GM23338 (cell line): ENCODE measurements around the gene SF3A1. TPM values are rescaled to one million over a fixed set of nuclear protein-coding genes. Genes with fewer than 3 reads are reported as not detected.

Experiments
- ATAC-seq: fragments of 200-7000 bp; cut with Tn5 transposase; 3 replicates; pipeline ENCODE4 v1.9.1; 2020
- DNase-seq: peaks from one replicate; pipeline ENCODE4 v3.0.0-alpha.2; 2015; ENCODE audit warnings: low spot score
- H2AFZ ChIP-seq: fragments of 200-600 bp; sonication (generic); 2 replicates; pipeline ENCODE4 v1.8.0; 2016; ENCODE audit warnings: antibody characterized with exemption, mild to moderate bottlenecking, moderate library complexity
- H3F3A ChIP-seq: fragments of 200-600 bp; sonication (generic); replicated peaks from 2 replicates; pipeline ENCODE4 v1.8.0; 2017; ENCODE audit warnings: antibody characterized with exemption, mixed run types, low read depth
- H3K27ac ChIP-seq: fragments of 200-600 bp; sonication (generic); 2 replicates; pipeline ENCODE4 v1.6.1; 2016; ENCODE audit warnings: low read depth
- H3K27me3 ChIP-seq: fragments of 200-600 bp; sonication (generic); 2 replicates; pipeline ENCODE4 v1.8.0; 2016; ENCODE audit warnings: mild to moderate bottlenecking, mixed run types, moderate library complexity; ENCODE audit not compliant: insufficient read depth
- H3K36me3 ChIP-seq: fragments of 200-600 bp; sonication (generic); 2 replicates; pipeline ENCODE4 v1.8.0; 2016; ENCODE audit warnings: mild to moderate bottlenecking; ENCODE audit not compliant: insufficient read depth
- H3K4me1 ChIP-seq: fragments of 200-600 bp; sonication (generic); 2 replicates; pipeline ENCODE4 v1.8.0; 2016; ENCODE audit warnings: mild to moderate bottlenecking, moderate library complexity; ENCODE audit not compliant: insufficient read depth
- H3K4me2 ChIP-seq: fragments of 200-600 bp; sonication (generic); 2 replicates; pipeline ENCODE4 v1.7.1; 2017; ENCODE audit warnings: mixed run types
- H3K4me3 ChIP-seq: fragments of 200-600 bp; sonication (generic); 2 replicates; pipeline ENCODE4 v1.6.1; 2016; ENCODE audit warnings: mixed run types
- H3K79me2 ChIP-seq: fragments of 200-600 bp; sonication (generic); replicated peaks from 2 replicates; pipeline ENCODE4 v1.8.0; 2017; ENCODE audit warnings: mild to moderate bottlenecking; ENCODE audit not compliant: insufficient read depth
- H3K9me2 ChIP-seq: fragments of 200-600 bp; sonication (generic); 2 replicates; pipeline ENCODE4 v1.8.0; 2017; ENCODE audit not compliant: insufficient read depth
- H4K20me1 ChIP-seq: fragments of 200-600 bp; sonication (generic); replicated peaks from 2 replicates; pipeline ENCODE4 v1.8.0; 2017; ENCODE audit warnings: mild to moderate bottlenecking; ENCODE audit not compliant: insufficient read depth
- H3K27ac Mint-ChIP-seq: 2 replicates; pipeline ENCODE4 v1.8.0; 2020; ENCODE audit warnings: inconsistent platforms, mild to moderate bottlenecking, moderate library complexity, mixed read lengths
- H3K27me3 Mint-ChIP-seq: 3 replicates; pipeline ENCODE4 v1.8.0; 2022; ENCODE audit warnings: low read depth, mild to moderate bottlenecking, moderate library complexity, mixed read lengths, inconsistent platforms; ENCODE audit not compliant: insufficient read depth, poor library complexity
- H3K36me3 Mint-ChIP-seq: 3 replicates; pipeline ENCODE4 v1.8.0; 2021; ENCODE audit warnings: low read depth, mild to moderate bottlenecking, inconsistent platforms, moderate library complexity, mixed read lengths
- H3K4me1 Mint-ChIP-seq: 3 replicates; pipeline ENCODE4 v1.8.0; 2020; ENCODE audit warnings: mild to moderate bottlenecking, inconsistent platforms, mixed read lengths
- H3K4me3 Mint-ChIP-seq: 3 replicates; pipeline ENCODE4 v1.8.0; 2021; ENCODE audit warnings: moderate library complexity, mild to moderate bottlenecking, inconsistent platforms, mixed read lengths
- H3K9me3 Mint-ChIP-seq: 3 replicates; pipeline ENCODE4 v1.8.0; 2020; ENCODE audit warnings: moderate library complexity, mild to moderate bottlenecking, inconsistent platforms, mixed read lengths
- CREB1 ChIP-seq: fragments of 250-450 bp; sonication (Bioruptor Pico); IDR thresholded peaks from 2 replicates; pipeline ENCODE4 v1.5.0; 2020; ENCODE audit warnings: low read depth, mild to moderate bottlenecking, moderate library complexity
- EZH2 ChIP-seq: fragments of 200-600 bp; sonication (generic); IDR thresholded peaks from one replicate; pipeline ENCODE4 v1.8.0; 2017; ENCODE audit warnings: antibody characterized with exemption, mild to moderate bottlenecking, low read depth; ENCODE audit not compliant: unreplicated experiment
- EZH2phosphoT487 ChIP-seq: fragments of 200-600 bp; sonication (generic); IDR thresholded peaks from one replicate; pipeline ENCODE4 v1.8.1; 2018; ENCODE audit warnings: antibody characterized with exemption; ENCODE audit not compliant: unreplicated experiment
- JUNB ChIP-seq: IDR thresholded peaks from one replicate; pipeline ENCODE4 v1.6.1; 2016; ENCODE audit warnings: antibody characterized with exemption; ENCODE audit not compliant: unreplicated experiment
- NANOG ChIP-seq: IDR thresholded peaks from 2 replicates; pipeline ENCODE4 v1.6.1; 2016; ENCODE audit warnings: antibody characterized with exemption, borderline replicate concordance
- POLR2AphosphoS5 ChIP-seq: IDR thresholded peaks from 2 replicates; pipeline ENCODE4 v1.6.1; 2016; ENCODE audit warnings: antibody characterized with exemption, low read depth
- STAT1 ChIP-seq: IDR thresholded peaks from one replicate; pipeline ENCODE4 v1.6.1; 2016; ENCODE audit warnings: antibody characterized with exemption; ENCODE audit not compliant: unreplicated experiment
- ZNF114 ChIP-seq: fragments of 250-450 bp; sonication (Bioruptor Pico); IDR thresholded peaks from 2 replicates; pipeline ENCODE4 v1.5.0; 2020; ENCODE audit warnings: mild to moderate bottlenecking, moderate library complexity
- ZNF331 ChIP-seq: fragments of 250-450 bp; sonication (Bioruptor Pico); IDR thresholded peaks from 2 replicates; pipeline ENCODE4 v1.5.0; 2020; ENCODE audit warnings: low read depth, mild to moderate bottlenecking, moderate library complexity
- polyA plus RNA-seq: library from polyadenylated mRNA; unstranded; fragments of >200 nt; fragmentation: Nextera tagmentation; extraction: Ambion mirVana; gene quantifications from 2 replicates; pipeline ENCODE4 v1.2.1, GENCODE V29; 2016
- total RNA-seq: library from RNA; depleted of rRNA; stranded (reverse); fragments of >200 nt; shearing (Covaris generic); gene quantifications from 2 replicates; pipeline ENCODE4 v1.2.3, GENCODE V29; 2014
- TF ChIP-seq, protein P1 (sequence below): IDR thresholded peaks from 2 replicates; pipeline ENCODE4 v1.6.1; 2016; ENCODE audit warnings: antibody characterized with exemption
- TF ChIP-seq, protein P2 (sequence below), 2 experiments: fragments of 200-600 bp in 1 of 2; sonication (generic) in 1 of 2; conservative IDR thresholded peaks; 2 replicates each; pipeline versions ENCODE4 v1.5.1 to v1.6.1; 2016 to 2017; ENCODE audit warnings: antibody characterized with exemption in 2 of 2, low read depth in 2 of 2, mild to moderate bottlenecking in 2 of 2, moderate library complexity in 1 of 2
- TF ChIP-seq, protein P3 (sequence below): fragments of 250-450 bp; sonication (Bioruptor Pico); IDR thresholded peaks from 2 replicates; pipeline ENCODE4 v1.5.0; 2020; ENCODE audit warnings: mild to moderate bottlenecking, moderate library complexity

Gene SF3A1
- total and polyA plus RNA-seq, 2 experiments from 2014 or later = 107 to 108 TPM

GRCh38 chr22:30386608-30386959, 29.9 kb upstream of the SF3A1 start:
- H3K4me1 ChIP-seq = peaks cover 5% of the 10 kb centered on the region
- Mint-ChIP-seq H3K27ac (peak overlapping the region; percentile 59; the same call in 1 of the 2 replicates), H3K27me3 (peaks cover 9% of the 10 kb centered on the region), H3K9me3 (peaks cover 16% of the 10 kb centered on the region), H3K36me3 (peaks cover 10% of the 10 kb centered on the region), H3K4me3 (peak overlapping the region; percentile 87), H3K4me1 (peaks cover 12% of the 10 kb centered on the region)
- peak overlapping the region; percentile 91 for H2AFZ ChIP-seq
- no peak overlapping the region for H3K27ac ChIP-seq
- H3K9me2 ChIP-seq = no peaks in the 10 kb centered on the region
- H3K79me2 ChIP-seq = no peaks in the 10 kb centered on the region
- no peaks in the 10 kb centered on the region for H3K36me3 ChIP-seq
- peak overlapping the region; percentile 90 for H3K4me2 ChIP-seq
- H4K20me1 ChIP-seq = no peaks in the 10 kb centered on the region
- no peaks in the 10 kb centered on the region for H3F3A ChIP-seq
- H3K4me3 ChIP-seq = peak overlapping the region; percentile 73
- H3K27me3 ChIP-seq = no peaks in the 10 kb centered on the region
- TF ChIP-seq EZH2phosphoT487 (no peak), ZNF331 (CRISPR knock-in tag) (no peak), EZH2 (no peak)
- TF ChIP-seq, protein P1, sequence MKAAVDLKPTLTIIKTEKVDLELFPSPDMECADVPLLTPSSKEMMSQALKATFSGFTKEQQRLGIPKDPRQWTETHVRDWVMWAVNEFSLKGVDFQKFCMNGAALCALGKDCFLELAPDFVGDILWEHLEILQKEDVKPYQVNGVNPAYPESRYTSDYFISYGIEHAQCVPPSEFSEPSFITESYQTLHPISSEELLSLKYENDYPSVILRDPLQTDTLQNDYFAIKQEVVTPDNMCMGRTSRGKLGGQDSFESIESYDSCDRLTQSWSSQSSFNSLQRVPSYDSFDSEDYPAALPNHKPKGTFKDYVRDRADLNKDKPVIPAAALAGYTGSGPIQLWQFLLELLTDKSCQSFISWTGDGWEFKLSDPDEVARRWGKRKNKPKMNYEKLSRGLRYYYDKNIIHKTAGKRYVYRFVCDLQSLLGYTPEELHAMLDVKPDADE = no peak
- no peak for ATAC-seq
- no peak for DNase-seq

DNA sequence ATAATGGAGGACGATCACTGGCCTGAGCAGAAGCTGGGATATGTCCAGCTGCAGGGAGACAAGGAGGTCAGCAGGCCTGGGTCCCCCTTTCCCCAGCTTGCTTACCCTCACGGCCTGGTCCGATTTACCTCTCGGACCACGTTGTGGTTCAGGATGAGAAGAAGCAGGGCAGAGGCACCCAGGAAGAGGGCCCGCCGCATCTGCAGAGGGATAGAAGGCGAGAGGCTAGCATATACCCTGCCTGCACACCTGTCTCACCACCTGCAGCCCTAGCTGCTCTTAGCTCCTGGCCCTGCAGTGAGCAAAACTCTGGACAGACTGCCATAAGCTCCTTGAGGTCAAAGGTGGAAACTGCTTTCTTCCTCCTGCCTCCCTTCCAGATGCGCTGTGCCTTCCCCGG, 29.2 kb upstream of the SF3A1 start:
- ATAC-seq (no peak), DNase-seq (no peak)
- no peaks in the 10 kb centered on the region for H3F3A ChIP-seq
- peaks cover 8% of the 10 kb centered on the region for H3K4me1 Mint-ChIP-seq
- peak overlapping the region; percentile 90 for H3K4me2 ChIP-seq
- no peak overlapping the region for H3K27ac ChIP-seq
- peaks cover 10% of the 10 kb centered on the region for H3K36me3 Mint-ChIP-seq
- H3K9me3 Mint-ChIP-seq = peaks cover 13% of the 10 kb centered on the region
- no peaks in the 10 kb centered on the region for H3K36me3 ChIP-seq
- H3K27me3 Mint-ChIP-seq = peaks cover 7% of the 10 kb centered on the region
- peak overlapping the region; percentile 87 for H3K4me3 Mint-ChIP-seq
- no peaks in the 10 kb centered on the region for H4K20me1 ChIP-seq
- H2AFZ ChIP-seq = no peak overlapping the region
- no peaks in the 10 kb centered on the region for H3K79me2 ChIP-seq
- peaks cover 5% of the 10 kb centered on the region for H3K4me1 ChIP-seq
- H3K27ac Mint-ChIP-seq = no peak overlapping the region; the same call in 1 of the 2 replicates
- peak overlapping the region; percentile 73; the same call in 1 of the 2 replicates for H3K4me3 ChIP-seq
- H3K9me2 ChIP-seq = no peaks in the 10 kb centered on the region
- no peaks in the 10 kb centered on the region for H3K27me3 ChIP-seq
- TF ChIP-seq NANOG (no peak), POLR2AphosphoS5 (no peak), JUNB (no peak), ZNF331 (CRISPR knock-in tag) (no peak), EZH2phosphoT487 (no peak), EZH2 (no peak), CREB1 (no peak), ZNF114 (CRISPR knock-in tag) (no peak), STAT1 (no peak)
- TF ChIP-seq, protein P2, sequence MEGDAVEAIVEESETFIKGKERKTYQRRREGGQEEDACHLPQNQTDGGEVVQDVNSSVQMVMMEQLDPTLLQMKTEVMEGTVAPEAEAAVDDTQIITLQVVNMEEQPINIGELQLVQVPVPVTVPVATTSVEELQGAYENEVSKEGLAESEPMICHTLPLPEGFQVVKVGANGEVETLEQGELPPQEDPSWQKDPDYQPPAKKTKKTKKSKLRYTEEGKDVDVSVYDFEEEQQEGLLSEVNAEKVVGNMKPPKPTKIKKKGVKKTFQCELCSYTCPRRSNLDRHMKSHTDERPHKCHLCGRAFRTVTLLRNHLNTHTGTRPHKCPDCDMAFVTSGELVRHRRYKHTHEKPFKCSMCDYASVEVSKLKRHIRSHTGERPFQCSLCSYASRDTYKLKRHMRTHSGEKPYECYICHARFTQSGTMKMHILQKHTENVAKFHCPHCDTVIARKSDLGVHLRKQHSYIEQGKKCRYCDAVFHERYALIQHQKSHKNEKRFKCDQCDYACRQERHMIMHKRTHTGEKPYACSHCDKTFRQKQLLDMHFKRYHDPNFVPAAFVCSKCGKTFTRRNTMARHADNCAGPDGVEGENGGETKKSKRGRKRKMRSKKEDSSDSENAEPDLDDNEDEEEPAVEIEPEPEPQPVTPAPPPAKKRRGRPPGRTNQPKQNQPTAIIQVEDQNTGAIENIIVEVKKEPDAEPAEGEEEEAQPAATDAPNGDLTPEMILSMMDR (conservative IDR thresholded peaks at IDR 0.05; ENCODE audit: low read depth in 2 of 2) = no peak
- TF ChIP-seq, protein P1 = no peak
- TF ChIP-seq, protein P3, sequence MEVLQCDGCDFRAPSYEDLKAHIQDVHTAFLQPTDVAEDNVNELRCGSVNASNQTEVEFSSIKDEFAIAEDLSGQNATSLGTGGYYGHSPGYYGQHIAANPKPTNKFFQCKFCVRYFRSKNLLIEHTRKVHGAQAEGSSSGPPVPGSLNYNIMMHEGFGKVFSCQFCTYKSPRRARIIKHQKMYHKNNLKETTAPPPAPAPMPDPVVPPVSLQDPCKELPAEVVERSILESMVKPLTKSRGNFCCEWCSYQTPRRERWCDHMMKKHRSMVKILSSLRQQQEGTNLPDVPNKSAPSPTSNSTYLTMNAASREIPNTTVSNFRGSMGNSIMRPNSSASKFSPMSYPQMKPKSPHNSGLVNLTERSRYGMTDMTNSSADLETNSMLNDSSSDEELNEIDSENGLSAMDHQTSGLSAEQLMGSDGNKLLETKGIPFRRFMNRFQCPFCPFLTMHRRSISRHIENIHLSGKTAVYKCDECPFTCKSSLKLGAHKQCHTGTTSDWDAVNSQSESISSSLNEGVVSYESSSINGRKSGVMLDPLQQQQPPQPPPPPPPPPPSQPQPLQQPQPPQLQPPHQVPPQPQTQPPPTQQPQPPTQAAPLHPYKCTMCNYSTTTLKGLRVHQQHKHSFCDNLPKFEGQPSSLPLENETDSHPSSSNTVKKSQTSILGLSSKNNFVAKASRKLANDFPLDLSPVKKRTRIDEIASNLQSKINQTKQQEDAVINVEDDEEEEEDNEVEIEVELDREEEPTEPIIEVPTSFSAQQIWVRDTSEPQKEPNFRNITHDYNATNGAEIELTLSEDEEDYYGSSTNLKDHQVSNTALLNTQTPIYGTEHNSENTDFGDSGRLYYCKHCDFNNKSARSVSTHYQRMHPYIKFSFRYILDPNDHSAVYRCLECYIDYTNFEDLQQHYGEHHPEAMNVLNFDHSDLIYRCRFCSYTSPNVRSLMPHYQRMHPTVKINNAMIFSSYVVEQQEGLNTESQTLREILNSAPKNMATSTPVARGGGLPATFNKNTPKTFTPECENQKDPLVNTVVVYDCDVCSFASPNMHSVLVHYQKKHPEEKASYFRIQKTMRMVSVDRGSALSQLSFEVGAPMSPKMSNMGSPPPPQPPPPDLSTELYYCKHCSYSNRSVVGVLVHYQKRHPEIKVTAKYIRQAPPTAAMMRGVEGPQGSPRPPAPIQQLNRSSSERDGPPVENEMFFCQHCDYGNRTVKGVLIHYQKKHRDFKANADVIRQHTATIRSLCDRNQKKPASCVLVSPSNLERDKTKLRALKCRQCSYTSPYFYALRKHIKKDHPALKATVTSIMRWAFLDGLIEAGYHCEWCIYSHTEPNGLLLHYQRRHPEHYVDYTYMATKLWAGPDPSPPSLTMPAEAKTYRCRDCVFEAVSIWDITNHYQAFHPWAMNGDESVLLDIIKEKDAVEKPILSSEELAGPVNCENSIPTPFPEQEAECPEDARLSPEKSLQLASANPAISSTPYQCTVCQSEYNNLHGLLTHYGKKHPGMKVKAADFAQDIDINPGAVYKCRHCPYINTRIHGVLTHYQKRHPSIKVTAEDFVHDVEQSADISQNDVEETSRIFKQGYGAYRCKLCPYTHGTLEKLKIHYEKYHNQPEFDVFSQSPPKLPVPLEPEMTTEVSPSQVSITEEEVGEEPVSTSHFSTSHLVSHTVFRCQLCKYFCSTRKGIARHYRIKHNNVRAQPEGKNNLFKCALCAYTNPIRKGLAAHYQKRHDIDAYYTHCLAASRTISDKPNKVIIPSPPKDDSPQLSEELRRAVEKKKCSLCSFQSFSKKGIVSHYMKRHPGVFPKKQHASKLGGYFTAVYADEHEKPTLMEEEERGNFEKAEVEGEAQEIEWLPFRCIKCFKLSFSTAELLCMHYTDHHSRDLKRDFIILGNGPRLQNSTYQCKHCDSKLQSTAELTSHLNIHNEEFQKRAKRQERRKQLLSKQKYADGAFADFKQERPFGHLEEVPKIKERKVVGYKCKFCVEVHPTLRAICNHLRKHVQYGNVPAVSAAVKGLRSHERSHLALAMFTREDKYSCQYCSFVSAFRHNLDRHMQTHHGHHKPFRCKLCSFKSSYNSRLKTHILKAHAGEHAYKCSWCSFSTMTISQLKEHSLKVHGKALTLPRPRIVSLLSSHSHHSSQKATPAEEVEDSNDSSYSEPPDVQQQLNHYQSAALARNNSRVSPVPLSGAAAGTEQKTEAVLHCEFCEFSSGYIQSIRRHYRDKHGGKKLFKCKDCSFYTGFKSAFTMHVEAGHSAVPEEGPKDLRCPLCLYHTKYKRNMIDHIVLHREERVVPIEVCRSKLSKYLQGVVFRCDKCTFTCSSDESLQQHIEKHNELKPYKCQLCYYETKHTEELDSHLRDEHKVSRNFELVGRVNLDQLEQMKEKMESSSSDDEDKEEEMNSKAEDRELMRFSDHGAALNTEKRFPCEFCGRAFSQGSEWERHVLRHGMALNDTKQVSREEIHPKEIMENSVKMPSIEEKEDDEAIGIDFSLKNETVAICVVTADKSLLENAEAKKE (CRISPR knock-in tag) = no peak
